SIG-M5 (cell line): ENCODE measurements around the gene SIDT1.

Source experiments
- DNase-seq: peaks from one replicate; lab custom pipeline; 2025; lab: John Stamatoyannopoulos, UW

The SIDT1 gene

GRCh38 chr3:113531826-113532697 lies at the start of gene SIDT1:
Gene SIDT1, plus strand, starts transcription at chr3:113532555. Its CDS starts 467 bp downstream, at chr3:113533022.
- no peak for DNase-seq

- DNase-seq = no peak
Measured at GRCh38 chr3:113485161-113485609, 47.2 kb upstream of the SIDT1 start.

- DNase-seq = no peak
Measured at GRCh38 chr3:113495035-113495434, 37.3 kb upstream of the SIDT1 start.

GRCh38 chr3:113496924-113497323 lies 35.4 kb upstream of the SIDT1 start:
- DNase-seq = no peak

- DNase-seq = no peak
Measured at GRCh38 chr3:113498221-113499005, 33.9 kb upstream of the SIDT1 start.

GRCh38 chr3:113499081-113499480 lies 33.3 kb upstream of the SIDT1 start:
- DNase-seq = no peak

GRCh38 chr3:113501597-113501996 lies 30.8 kb upstream of the SIDT1 start:
- DNase-seq = no peak

- no peak for DNase-seq
Measured at GRCh38 chr3:113505867-113506266, 26.5 kb upstream of the SIDT1 start.

- no peak for DNase-seq
Measured at GRCh38 chr3:113507501-113508067, 24.8 kb upstream of the SIDT1 start.

GRCh38 chr3:113508966-113509365 lies 23.4 kb upstream of the SIDT1 start:
- DNase-seq = no peak

- no peak for DNase-seq
Measured at GRCh38 chr3:113514265-113514769, 18.0 kb upstream of the SIDT1 start.

GRCh38 chr3:113516115-113516505 lies 16.2 kb upstream of the SIDT1 start:
- DNase-seq = no peak

- no peak for DNase-seq
Measured at GRCh38 chr3:113521981-113522380, 10.4 kb upstream of the SIDT1 start.

- DNase-seq = no peak
Measured at GRCh38 chr3:113523241-113523640, 9.1 kb upstream of the SIDT1 start.

GRCh38 chr3:113532698-113533533 lies 561 bp downstream of the SIDT1 start:
- DNase-seq = no peak

- no peak for DNase-seq
Measured at GRCh38 chr3:113533534-113533892, 1.2 kb downstream of the SIDT1 start.

- no peak for DNase-seq
Measured at GRCh38 chr3:113534365-113534764, 2.0 kb downstream of the SIDT1 start.

- no peak for DNase-seq
Measured at GRCh38 chr3:113535898-113536297, 3.5 kb downstream of the SIDT1 start.

GRCh38 chr3:113536627-113537101 lies 4.3 kb downstream of the SIDT1 start:
- DNase-seq = no peak

GRCh38 chr3:113537155-113537554 lies 4.8 kb downstream of the SIDT1 start:
- DNase-seq = no peak

- no peak for DNase-seq
Measured at GRCh38 chr3:113541519-113541918, 9.2 kb downstream of the SIDT1 start.
